DOHH2 (cell line): Measurements from ENCODE around the gene KCNAB3.

Experiments used
- H3F3A ChIP-seq: fragments of 200-600 bp; sonication (generic), shearing (Covaris generic); 2 replicates; pipeline ENCODE4 v1.6.0; 2016; ENCODE audit warnings: antibody characterized with exemption, mild to moderate bottlenecking; ENCODE audit not compliant: control insufficient read depth, insufficient read depth
- H3K27ac ChIP-seq: fragments of 200-600 bp; sonication (generic); 2 replicates; pipeline ENCODE4 v1.5.1; 2014; ENCODE audit warnings: low read depth, mild to moderate bottlenecking, low read length, moderate library complexity
- H3K27me3 ChIP-seq: fragments of 200-600 bp; sonication (generic); 2 replicates; pipeline ENCODE4 v1.6.1; 2014; ENCODE audit warnings: mild to moderate bottlenecking, low read length, mixed read lengths; ENCODE audit not compliant: control insufficient read depth
- H3K36me3 ChIP-seq: fragments of 200-600 bp; sonication (generic); 2 replicates; pipeline ENCODE4 v1.6.1; 2014; ENCODE audit warnings: mild to moderate bottlenecking, low read length, moderate library complexity, mixed read lengths; ENCODE audit not compliant: control insufficient read depth
- H3K4me1 ChIP-seq: fragments of 200-600 bp; sonication (generic); 2 replicates; pipeline ENCODE4 v1.6.1; 2014; ENCODE audit warnings: mild to moderate bottlenecking, low read length, mixed read lengths; ENCODE audit not compliant: control insufficient read depth
- H3K4me2 ChIP-seq: fragments of 200-600 bp; sonication (generic); 2 replicates; pipeline ENCODE4 v1.6.0; 2014; ENCODE audit warnings: mild to moderate bottlenecking, low read length, moderate library complexity
- H3K4me3 ChIP-seq: fragments of 200-600 bp; sonication (generic); 2 replicates; pipeline ENCODE4 v1.5.1; 2014; ENCODE audit warnings: mild to moderate bottlenecking, low read length, mixed read lengths
- H3K79me2 ChIP-seq: fragments of 200-600 bp; sonication (generic); 2 replicates; pipeline ENCODE4 v1.6.1; 2014; ENCODE audit warnings: mild to moderate bottlenecking, low read length, mixed read lengths; ENCODE audit not compliant: control insufficient read depth
- H3K9me2 ChIP-seq: fragments of 200-600 bp; sonication (generic); replicated peaks from 2 replicates; pipeline ENCODE4 v1.6.1; 2014; ENCODE audit warnings: mild to moderate bottlenecking, low read length, mixed read lengths; ENCODE audit not compliant: control insufficient read depth
- H3K9me3 ChIP-seq: fragments of 200-600 bp; sonication (generic); 2 replicates; pipeline ENCODE4 v1.6.1; 2014; ENCODE audit warnings: antibody characterized with exemption, low read length, mixed read lengths; ENCODE audit not compliant: control insufficient read depth, insufficient read depth
- H4K20me1 ChIP-seq: fragments of 200-600 bp; sonication (generic); 2 replicates; pipeline ENCODE4 v1.6.0; 2014; ENCODE audit warnings: low read depth, mild to moderate bottlenecking, antibody characterized with exemption, low read length, moderate library complexity; ENCODE audit not compliant: control insufficient read depth, insufficient read depth
- CTCF ChIP-seq: fragments of 200-600 bp; sonication (generic); IDR thresholded peaks from one replicate; pipeline ENCODE4 v1.5.1; 2014; ENCODE audit warnings: antibody characterized with exemption, mild to moderate bottlenecking, low read depth, low read length; ENCODE audit not compliant: poor library complexity, severe bottlenecking
- EZH2phosphoT487 ChIP-seq: fragments of 200-600 bp; sonication (generic); IDR thresholded peaks from 2 replicates; pipeline ENCODE4 v1.6.1; 2017; ENCODE audit warnings: borderline replicate concordance, mild to moderate bottlenecking, antibody characterized with exemption, low read length, moderate library complexity, mixed read lengths

KCNAB3 gene

GRCh38 chr17:7878234-7878633 lies 51.4 kb downstream of the KCNAB3 start:
- peaks cover 82% of the 10 kb centered on the region for H3K36me3 ChIP-seq
- no peaks in the 10 kb centered on the region for H4K20me1 ChIP-seq
- H3K4me3 ChIP-seq, result no peak overlapping the region
- H3K27ac ChIP-seq, result no peak overlapping the region
- H3K27me3 ChIP-seq, result no peaks in the 10 kb centered on the region
- TF ChIP-seq CTCF (no peak), EZH2phosphoT487 (no peak)
- H3K9me2 ChIP-seq, result no peaks in the 10 kb centered on the region
- no peaks in the 10 kb centered on the region for H3K9me3 ChIP-seq
- H3F3A ChIP-seq, result peaks cover 32% of the 10 kb centered on the region
- peaks cover 49% of the 10 kb centered on the region for H3K4me1 ChIP-seq
- H3K4me2 ChIP-seq, result no peak overlapping the region
- peaks cover 30% of the 10 kb centered on the region for H3K79me2 ChIP-seq

DNA sequence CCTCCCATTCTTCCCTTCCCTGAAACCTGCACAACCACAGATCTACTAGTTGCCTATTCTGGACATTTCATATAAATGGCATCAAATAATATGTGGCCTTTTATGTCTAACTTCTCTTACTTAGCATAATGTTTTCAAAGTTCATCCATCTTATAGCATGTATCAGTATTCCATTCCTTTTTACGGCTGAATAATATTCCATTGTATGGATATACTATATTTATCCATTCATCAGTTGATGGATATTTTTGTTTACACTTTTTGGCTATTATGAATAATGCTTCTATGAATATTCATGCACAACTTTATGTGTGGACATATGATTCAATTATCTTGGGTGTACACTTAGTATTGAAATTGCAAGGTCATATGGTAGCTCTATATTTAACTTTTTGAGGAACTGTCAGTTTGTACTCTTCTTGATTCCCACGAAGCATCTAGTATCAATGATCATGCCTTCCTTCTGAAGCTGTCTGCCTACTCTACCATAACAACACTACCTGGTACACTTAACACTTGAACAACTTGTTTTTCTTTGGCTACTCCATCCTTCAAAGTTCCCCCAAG lies 53.8 kb downstream of the KCNAB3 start:
- H3K4me1 ChIP-seq, result peaks cover 26% of the 10 kb centered on the region
- H3K27ac ChIP-seq, result no peak overlapping the region
- no peaks in the 10 kb centered on the region for H3K9me3 ChIP-seq
- peaks cover 15% of the 10 kb centered on the region for H3K79me2 ChIP-seq
- no peak overlapping the region for H3K4me2 ChIP-seq
- peaks cover 82% of the 10 kb centered on the region for H3K36me3 ChIP-seq
- no peak for TF ChIP-seq CTCF
- no peak for TF ChIP-seq EZH2phosphoT487
- no peaks in the 10 kb centered on the region for H4K20me1 ChIP-seq
- no peaks in the 10 kb centered on the region for H3K27me3 ChIP-seq
- no peaks in the 10 kb centered on the region for H3K9me2 ChIP-seq
- peaks cover 24% of the 10 kb centered on the region for H3F3A ChIP-seq
- H3K4me3 ChIP-seq, result no peak overlapping the region

- Histone ChIP-seq H3K4me1 (peaks cover 11% of the 10 kb centered on the region), H3K79me2 (peaks cover 7% of the 10 kb centered on the region), H3K9me3 (no peaks in the 10 kb centered on the region), H3K36me3 (peaks cover 66% of the 10 kb centered on the region), H3K4me2 (no peak overlapping the region), H3K27me3 (no peaks in the 10 kb centered on the region), H3K27ac (no peak overlapping the region), H4K20me1 (no peaks in the 10 kb centered on the region), H3K4me3 (no peak overlapping the region), H3F3A (peaks cover 14% of the 10 kb centered on the region; the same call in 1 of the 2 replicates), H3K9me2 (no peaks in the 10 kb centered on the region)
- no peak for TF ChIP-seq CTCF
- TF ChIP-seq EZH2phosphoT487, result no peak
Measured at GRCh38 chr17:7873051-7873450, 56.6 kb downstream of the KCNAB3 start.
